CD4-positive, alpha-beta T cell treated with Interleukin-2 at 100 ng/mL for 4 hours (primary cell): ENCODE data around the gene KCNJ14.
A peak's percentile ranks its signal among the peaks of the same experiment; 100 is the strongest.
"Not testable (repeated sequence)": the region's sequence is repeated elsewhere in the genome, so short reads cannot be mapped to it uniquely, and the experiment has no call there.

ENCODE experiments used
- DNase-seq: peaks from one replicate; pipeline ENCODE4 v3.0.0-alpha.2; 2020; ENCODE audit warnings: low spot score

The KCNJ14 gene

DNA sequence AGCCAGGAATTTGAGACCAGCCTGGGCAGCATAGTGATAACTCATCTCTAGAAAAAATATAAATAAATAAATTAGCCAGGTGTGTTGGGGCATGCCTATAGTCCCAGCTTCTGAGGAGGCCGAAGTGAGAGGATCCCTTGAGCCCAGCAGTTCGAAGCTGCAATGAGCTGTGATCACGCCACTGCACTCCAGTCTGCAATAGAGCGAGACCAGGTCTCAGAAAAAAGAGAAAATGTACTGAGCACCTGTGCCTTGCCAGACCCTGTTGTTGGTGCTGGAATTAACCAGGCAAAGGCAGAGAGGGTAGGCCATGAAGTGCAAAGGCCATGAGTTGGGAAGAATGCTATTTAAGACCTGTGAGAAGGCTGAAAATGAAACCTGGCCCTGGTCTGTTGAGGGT lies 16.5 kb downstream of the KCNJ14 start:
- DNase-seq, result no peak

DNA sequence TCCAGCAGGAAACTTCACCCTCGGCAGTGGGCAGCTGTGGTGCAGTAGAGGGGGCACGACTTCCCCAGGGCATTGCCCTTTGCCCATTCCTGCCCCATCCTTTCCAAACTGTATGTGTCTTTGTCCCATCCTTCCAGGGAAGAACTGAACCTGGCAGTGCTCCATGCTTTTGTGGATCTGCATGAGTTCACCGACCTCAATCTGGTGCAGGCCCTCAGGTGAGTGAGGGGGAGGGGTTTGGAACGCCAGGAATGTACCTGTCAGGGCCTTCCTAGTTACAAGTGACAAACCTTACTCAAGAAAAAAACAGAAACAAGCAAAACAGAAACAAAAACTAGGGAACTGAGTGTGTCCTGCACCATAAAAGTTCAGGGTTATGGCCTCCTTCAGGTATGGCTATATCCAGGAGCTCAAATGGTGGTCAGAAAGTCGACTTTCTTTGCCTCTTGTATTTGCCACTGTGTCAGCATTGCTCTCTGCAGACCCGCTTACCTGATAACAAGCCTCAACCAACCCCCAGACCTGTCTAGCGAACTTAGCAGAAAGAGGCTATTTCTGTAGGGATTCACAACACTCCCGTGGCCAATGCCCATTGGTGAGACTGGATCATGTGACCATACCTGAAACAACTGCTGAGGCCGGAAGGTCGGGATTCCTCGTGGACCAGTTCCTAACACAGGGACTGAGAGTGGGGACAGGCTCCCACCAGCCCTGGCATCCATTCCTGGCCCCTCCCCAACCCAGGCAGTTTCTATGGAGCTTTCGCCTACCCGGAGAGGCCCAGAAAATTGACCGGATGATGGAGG lies 18.0 kb downstream of the KCNJ14 start:
- DNase-seq, result no peak

DNA sequence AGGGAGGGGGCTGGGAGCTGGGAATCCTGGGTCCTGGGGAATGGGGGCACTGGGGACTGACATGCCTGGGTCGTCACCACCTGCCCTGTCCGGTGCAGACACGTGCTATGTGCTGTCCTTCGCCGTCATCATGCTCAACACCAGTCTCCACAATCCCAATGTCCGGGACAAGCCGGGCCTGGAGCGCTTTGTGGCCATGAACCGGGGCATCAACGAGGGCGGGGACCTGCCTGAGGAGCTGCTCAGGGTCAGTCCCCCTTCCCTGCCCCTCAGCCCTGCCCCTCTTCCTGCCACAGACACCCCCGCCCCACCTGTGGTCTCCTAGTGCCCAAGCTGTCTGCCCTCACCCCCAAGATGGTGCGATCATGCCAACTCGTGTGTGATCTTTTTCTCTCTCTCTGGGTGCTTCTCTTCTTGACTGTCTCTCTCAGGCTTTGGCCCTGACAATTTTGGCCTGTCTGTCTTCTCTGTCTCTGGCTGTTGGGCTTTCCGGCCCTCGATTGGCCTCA lies 18.8 kb downstream of the KCNJ14 start:
- no peak for DNase-seq

DNA sequence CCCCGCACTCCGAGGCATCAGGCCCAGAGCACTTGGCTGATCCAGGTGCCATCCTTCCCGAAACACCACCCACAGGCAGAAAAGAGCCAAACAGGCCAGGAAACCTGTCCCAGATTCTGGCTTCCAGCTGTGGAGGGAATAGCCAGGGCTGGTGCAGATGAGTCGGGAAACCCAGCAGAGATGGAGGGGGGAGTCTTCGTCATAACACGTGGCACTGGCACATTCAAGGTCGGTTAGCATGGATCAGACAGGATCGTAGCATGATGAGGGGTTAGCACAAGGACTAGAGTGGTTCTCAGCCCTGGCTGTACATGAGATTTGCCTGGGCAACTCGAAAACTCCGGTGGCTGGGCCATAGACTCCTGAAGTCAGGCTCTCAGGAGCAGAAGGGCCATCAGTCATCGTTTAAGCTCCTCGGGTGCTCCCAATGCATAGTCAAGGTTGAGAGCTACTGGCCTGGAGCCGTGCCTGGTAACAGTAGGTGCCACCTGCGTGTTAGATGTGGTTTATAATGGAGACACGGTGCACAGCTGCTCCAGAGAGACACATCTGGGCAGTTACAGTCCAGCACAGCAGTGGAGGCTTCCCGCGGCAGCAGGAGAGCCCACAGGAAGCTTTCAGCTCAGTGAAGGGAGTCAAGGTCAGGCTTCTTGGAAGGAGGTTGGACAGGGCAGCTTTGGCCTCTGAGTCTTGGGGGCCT lies 20.1 kb downstream of the KCNJ14 start:
- no peak for DNase-seq

DNA sequence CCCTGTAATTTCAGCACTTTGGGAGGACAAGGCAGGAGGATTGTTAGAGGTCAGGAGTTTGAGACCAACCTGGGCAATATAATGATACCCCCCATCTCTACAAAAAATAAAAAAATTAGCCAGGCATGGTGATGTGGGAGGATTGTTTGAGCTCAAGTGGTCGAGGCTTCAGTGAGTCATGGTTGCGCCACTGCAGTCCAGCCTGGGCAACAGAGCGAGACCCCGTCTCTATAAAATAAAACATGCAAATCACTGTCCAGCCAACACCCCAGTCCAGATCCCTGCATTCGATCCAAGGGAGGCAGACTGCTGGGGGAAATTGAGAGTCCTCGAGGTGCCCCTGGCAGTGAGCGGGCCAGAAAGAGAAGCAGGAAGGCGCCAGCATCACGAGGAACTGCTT lies 20.8 kb downstream of the KCNJ14 start:
- DNase-seq, result no peak

DNA sequence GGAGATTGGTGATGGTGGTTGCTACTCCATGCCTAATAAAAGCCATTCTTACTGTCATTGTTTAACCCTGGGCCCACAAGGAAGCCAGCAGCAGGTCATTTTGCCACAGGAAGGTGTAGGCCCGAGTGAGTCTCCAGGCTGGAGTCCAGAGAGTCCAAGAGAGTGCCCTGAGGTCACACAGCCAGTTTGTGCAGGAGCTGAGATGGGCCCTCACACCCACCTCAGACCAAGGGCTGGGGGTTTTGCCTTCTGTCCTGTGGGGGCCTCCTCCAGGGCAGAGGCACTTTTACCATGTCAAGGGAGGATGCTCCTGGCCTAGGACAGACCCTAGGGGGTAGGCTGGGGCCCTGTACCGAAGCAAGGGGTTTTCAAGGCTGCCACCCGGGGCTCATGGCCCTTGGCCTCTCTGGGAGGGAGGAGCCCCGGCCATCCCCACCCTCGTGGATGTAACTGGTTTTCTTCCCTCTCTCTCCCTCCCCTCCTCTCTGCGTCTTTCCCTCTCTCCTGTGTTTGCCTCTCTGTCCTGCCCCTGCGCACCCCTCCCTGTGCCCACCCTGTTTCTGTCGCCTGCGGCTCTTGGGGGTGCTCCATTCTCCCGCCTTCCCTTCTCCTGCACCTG lies 21.8 kb downstream of the KCNJ14 start:
- DNase-seq, result no peak

DNA sequence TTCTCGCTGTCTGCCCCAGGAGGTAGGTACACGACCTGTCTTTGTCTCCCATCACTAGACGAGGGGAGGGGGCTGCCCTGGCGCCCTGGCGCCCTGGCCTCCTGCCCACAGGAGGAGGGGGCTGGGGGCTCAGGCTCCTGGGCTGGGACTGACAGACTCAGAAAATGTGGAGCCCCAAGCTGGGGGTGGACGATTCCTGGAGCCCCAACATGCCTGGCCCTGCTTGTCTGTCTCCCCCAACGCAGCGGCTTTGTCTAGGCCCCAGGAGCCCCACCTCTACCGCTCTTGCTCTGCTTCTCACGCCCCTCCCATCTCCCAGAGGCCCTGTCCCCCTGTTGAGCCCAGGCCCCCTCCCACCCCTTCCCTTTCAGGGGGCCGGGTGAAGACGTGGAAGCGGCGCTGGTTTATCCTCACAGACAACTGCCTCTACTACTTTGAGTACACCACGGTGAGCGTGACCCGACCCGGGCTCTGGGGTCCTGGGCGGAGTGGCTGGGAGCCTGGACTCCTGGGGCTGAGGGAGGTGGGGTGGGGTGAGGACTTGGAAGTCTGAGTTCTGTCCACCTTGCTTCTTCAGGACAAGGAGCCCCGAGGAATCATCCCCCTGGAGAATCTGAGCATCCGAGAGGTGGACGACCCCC lies 22.4 kb downstream of the KCNJ14 start:
- DNase-seq, result no peak

DNA sequence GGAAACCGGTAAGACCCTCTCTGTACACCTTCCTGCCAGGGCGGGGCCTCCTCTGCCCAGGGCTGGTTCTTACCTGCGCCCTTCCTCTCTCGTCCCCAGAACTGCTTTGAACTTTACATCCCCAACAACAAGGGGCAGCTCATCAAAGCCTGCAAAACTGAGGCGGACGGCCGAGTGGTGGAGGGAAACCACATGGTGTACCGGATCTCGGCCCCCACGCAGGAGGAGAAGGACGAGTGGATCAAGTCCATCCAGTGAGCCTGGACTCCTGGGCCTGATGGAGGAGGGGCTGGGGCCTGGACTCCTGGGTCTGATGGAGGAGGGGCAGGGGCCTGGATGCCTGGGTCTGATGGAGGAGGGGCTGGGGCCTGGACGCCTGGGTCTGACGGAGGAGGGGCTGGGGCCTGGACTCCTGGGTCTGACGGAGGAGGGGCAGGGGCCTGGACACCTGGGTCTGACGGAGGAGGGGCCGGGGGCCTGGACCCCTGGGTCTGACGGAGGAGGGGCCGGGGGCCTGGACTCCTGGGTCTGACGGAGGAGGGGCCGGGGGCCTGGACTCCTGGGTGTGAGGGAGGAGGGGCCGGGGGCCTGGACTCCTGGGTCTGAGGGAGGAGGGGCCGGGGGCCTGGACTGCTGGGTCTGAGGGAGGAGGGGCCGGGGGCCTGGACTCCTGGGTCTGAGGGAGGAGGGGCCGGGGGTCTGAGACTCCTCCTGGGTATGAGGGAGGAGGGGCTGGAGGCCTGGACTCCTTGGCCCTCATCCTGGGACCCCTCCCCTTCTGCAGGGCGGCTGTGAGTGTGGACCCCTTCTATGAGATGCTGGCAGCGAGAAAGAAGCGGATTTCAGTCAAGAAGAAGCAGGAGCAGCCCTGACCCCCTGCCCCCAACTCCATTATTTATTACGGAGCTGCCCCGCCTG lies 23.2 kb downstream of the KCNJ14 start:
- no peak for DNase-seq

DNA sequence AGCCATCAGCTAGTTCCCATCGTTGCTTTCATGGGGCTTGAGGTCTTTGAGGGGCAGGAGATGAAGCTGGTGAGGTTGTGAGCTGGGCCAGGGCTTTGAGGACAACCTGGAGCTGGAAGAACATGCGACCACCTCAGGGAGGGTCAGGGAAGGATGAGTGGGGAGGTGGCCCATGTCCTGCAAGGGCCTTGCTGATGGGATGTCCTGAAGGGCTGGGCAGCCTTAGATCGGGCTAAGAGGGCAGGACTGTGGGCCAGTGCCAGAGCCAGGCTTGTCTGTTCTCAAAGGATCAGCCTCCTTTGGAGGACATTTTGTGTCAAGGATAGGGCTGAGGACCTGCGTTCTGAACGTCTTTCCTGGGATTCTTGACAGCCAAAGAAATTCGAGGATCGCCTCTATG lies 24.3 kb downstream of the KCNJ14 start:
- no peak for DNase-seq

DNA sequence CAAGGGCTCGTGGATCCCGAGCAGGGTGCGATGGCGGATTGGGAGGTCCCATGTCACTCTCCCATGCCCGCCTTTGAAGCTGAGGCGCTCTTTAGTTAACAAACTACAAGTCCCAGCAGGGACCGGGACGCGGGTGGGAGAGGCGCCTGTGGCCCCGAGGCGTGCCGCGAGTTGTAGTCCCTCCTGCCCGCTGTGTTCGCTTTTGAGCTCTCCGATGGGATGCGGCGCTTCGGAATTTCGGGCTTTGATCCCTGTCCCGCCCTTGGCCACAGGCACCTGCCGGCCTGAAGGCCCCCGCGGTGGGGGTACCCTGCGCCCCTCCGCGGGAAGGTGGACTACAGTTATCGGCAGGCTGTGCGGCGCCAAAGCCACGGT lies 24.8 kb downstream of the KCNJ14 start:
- peak; percentile 37 for DNase-seq

DNA sequence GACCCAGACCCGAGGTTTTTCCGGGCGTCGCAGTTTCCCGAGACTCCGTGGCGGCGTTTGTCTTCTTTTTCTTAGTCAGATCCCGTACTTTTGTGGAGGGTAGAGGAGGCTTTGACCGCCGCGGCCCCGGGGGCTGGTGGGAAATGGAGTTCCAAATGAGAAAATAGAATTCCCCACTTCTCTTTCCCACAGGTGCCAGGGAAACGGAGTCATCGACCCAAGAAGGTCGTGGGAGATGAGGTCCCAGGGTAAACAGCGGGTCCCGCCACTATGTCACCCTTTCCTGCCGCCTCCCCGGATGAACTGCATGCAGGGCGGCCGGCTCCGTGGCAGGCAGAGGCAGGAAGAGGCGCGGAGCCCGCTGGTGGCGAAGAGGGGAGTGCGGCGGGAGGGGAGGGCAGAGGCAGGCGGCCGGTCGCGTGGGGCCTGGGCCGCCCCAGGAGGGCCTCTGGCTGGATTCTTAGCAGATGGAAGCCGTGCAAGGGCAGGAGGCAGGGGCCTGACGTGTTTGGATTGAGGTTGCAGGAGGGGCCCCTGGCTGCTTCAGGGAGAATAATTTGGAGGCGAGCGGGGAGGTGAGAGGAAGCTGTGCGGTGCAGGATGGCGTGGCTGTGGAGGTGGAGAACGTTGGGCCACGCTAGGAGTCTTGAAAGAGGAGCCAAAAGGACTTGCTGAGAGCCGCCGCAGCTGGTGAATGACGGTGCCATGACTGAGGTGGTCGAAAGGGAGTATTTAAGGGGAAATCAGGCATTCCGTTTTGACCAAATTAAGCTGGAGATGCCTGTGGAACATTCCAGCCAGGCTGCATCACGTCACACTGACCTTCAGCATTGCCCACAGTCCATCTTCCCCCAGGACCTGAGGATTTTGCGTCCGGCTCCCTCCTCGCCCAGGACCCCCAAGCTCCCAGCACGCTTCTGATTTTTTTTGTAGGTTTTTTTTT lies 25.5 kb downstream of the KCNJ14 start:
- DNase-seq, result peak; percentile 51

DNA sequence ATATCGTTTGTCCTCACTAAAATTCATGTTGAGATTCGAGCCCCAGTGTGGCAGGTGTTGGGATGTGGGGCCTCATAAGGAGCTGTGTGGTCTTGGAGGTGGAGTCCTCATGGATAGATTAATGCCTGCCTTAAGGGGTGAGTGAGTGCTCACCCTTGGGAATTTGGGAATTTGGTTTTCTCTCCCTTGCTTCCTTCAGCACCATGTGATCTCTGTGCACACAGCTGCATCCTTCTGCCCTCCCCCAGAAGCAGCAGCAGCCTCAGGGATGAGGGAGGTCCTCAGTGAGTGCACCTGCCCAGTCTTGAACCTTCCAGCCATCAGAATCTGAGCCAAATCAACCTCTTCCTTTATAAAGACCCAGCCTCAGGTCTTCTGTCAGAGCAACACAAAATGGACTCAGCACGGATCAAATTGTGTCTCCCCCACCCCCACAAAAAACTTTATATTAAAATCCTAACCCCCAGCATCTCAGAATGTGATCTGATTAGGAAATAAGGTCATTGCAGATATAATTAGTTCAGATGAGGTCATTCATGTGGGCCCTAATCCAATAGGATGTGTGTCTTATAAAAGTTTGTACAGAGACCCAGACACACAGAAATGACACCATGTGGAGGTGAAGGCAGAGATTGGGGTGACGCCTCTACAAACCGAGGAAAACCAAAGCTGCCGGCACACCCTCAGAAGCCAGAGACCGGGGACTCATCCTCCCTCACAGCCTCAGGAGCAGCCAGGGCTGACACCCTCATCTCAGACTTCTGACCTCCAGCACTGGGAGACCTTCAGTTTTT lies 26.7 kb downstream of the KCNJ14 start:
- DNase-seq, result no peak

DNA sequence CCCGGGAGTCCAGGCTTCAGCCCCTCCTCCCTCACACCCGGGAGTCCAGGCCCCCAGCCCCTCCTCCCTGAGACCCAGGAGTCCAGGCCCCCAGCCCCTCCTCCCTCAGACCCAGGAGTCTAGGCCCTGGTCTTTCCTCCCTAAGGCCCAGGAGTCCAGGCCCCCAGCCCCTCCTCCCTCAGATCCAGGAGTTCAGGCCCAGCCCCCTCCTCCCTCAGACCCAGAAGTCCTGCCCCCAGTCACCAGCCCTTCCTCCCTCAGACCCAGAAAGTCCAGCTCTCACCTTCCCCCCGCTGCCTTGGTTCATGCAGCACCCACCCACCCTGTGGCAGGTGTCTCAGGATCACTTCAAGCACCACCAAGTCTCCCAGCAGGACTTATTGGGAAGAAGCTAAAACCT lies 27.9 kb downstream of the KCNJ14 start:
- DNase-seq, result no peak

DNA sequence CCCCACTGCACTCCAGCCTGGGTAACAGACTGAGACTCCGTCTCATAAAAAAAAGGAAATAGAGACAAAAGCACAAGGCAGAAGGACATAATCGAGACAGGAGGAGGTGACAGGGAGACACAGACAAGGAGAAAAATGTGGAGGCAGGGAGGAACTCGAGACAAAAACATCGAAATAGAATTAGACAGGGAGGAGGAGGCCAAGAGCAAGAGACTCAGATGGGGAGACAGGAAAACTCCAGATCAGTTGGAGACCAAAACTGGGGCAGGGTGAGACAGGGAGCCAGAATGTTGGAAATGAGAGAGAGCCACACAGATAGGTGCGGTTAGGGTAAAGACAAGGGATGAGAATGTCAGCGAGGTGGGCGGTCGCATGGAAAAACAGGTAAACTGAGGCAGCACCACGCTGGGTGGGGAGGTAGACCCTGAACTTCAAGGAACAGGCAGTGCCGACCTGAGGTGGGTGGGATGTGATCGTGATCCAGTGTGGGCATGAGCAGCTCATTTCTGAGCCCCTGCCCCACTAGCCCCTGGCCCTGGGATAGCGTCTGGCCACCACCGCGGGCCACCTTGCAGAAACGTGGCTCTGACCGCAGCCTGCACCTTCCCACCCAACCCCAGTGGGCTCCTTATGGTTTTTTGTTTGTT lies 29.0 kb downstream of the KCNJ14 start:
- DNase-seq, result no peak

DNA sequence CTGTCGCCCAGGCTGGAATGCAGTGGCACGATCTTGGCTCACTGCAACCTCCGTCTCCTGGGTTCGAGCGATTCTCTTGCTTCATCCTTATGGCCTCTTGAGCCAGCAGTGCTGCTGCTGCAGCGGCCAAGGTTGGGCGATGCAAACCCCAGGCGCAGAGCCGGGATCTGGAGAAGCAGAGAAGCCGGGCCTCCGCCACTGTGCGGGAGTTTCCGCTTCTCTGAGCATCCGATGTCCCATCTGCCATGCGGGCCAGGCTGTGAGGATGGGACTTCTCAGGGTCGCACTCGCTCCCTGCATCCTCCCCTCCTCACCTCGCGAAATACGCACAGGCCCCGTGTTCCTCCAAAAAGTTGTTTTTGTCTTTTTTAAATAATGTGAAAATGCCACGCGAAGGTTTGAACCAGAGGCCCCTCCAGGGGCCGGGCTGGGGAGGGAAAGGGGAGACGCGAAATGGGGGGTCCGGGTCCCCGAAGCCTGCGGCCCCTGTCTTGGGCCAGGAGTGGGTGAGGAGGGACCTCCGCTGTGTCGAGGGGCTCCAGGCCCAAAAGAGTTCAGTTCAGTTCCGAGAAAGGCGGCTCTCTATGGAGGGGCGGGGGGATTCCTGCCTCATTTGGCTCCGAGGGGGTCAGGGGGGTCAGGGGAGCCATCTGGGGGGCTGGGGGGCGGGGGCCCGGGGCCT lies 29.7 kb downstream of the KCNJ14 start:
- DNase-seq, result no peak

DNA sequence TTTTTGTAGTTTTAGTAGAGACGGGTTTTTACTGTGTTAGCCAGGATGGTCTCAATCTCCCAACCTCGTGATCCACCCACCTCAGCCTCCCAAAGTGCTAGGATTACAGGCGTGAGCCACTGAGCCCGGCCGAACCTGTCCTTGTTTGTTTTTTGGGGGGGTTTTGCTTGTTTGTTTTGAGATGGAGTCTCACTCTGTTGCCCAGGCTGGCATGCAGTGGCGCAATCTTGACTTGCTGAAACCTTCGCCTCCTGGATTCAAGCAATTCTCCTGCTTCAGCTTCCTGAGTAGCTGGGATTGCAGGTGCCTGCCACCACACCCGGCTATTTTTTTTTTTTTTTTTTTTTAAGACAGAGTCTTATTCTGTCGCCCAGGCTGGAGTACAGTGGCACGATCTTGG lies 31.3 kb downstream of the KCNJ14 start:
- not testable (repeated sequence) for DNase-seq

DNA sequence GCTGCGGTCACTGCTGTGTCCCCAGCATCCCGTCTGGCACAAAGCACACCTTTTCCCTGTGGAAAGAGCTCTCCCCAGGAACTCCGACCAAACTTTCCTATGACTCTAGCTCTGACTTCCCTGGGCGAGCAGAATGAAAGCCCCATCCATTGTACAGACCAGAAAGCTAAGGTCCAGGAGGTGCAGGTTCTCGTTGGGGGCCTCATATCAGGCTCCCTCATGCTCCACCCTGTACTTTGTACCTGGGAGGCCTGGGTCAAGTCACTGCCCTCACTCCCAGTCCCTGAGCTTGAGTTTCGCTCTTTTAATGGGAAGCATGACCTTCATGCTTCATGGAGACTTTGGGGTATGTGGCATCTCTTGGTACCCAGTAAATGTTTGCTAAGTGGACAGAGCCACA lies 32.2 kb downstream of the KCNJ14 start:
- DNase-seq, result no peak

DNA sequence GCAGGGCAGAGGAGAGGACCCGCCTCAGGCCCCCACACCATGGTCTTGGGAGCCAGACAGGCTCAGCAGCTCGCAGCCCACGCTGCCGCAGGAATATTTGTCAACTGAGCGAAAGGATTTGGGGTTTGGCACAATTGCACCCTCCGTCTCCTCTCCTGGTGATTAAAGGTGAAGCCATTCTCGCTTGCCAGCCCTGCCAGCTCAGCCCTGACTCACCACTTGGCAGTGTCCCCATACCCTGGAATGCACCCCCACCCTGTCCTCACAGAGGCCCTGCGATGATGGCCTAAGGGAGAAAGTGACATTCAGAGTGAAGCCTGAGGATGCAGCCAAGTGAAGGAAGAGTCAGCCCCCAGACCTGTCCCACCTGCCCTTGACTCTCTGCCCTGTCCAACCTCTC lies 32.6 kb downstream of the KCNJ14 start:
- no peak for DNase-seq
